ENCODE measurements around the gene POLR3G. TPM values are rescaled to one million over a fixed set of nuclear protein-coding genes. Genes with fewer than 3 reads are reported as not detected.

Gene POLR3G
- total and polyA plus RNA-seq, 2 of the 13 experiments (the other 11 are each of a cell fraction or from before 2014, with no cell fraction given) = 1.2 to 7.3 TPM

DNA sequence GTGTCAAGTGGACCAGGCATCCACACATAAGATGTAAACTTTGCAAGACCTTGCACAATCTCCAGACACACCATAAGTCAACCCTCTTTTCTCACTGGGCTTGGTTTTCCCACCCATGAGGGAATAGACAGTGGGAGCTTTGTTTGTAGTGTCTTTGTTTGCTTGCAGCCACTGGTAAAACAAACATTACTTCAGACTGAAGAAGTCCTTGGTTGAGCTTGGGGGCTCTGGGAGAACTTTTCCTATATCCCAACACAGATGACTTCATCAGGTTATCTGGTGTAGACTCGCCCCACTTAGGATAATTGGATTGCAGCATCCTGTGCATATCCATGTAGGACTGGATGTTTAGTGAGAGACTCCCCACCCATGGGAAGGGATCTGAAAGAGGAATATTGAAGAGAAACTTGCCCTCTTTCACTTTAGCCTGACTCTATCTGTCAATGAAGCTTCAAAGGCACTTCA lies 72.4 kb downstream of the POLR3G start (continued):
- TF ChIP-seq HES4 (CRISPR knock-in tag; IDR thresholded peaks at IDR 0.05; ENCODE audit: borderline replicate concordance) (no peak), MAFK (conservative IDR thresholded peaks at IDR 0.05 in 1 of 2, IDR thresholded peaks at IDR 0.05 in 1 of 2; ENCODE audit: low read length in 2 of 2) (no peak), TOPORS (CRISPR knock-in tag; IDR thresholded peaks at IDR 0.05) (no peak), ZNF615 (CRISPR knock-in tag; IDR thresholded peaks at IDR 0.05; ENCODE audit: borderline replicate concordance) (no peak), SOX13 (IDR thresholded peaks at IDR 0.05) (no peak), SOX13 (CRISPR knock-in tag; conservative IDR thresholded peaks at IDR 0.05 in 1 of 2, IDR thresholded peaks at IDR 0.05 in 1 of 2) (0 out of 4 replicates have a peak, but pooled peaks of 1 of the 2 experiments have one; percentile 11), ZNF382 (CRISPR knock-in tag; IDR thresholded peaks at IDR 0.05; ENCODE audit: borderline replicate concordance) (no peak), NFE2L1 (CRISPR knock-in tag; IDR thresholded peaks at IDR 0.05; ENCODE audit: borderline replicate concordance) (no peak), FOXA1 (IDR thresholded peaks at IDR 0.05) (no peak), FOXA1 (CRISPR knock-in tag; IDR thresholded peaks at IDR 0.05) (0 out of 2 replicates have a peak, but pooled peaks have one; percentile 10), ZNF496 (CRISPR knock-in tag; IDR thresholded peaks at IDR 0.05; ENCODE audit: insufficient replicate concordance) (no peak), ZNF724P (CRISPR knock-in tag; IDR thresholded peaks at IDR 0.05; ENCODE audit: borderline replicate concordance) (no peak), U2AF2 (IDR thresholded peaks at IDR 0.05; ENCODE audit: low read depth, low read length) (no peak), ZSCAN29 (CRISPR knock-in tag; conservative IDR thresholded peaks at IDR 0.05) (no peak), MEIS2 (CRISPR knock-in tag; IDR thresholded peaks at IDR 0.05) (no peak), TP53 (CRISPR knock-in tag; conservative IDR thresholded peaks at IDR 0.05) (no peak), HNF4G (IDR thresholded peaks at IDR 0.05; ENCODE audit: borderline replicate concordance, low read depth, low read length) (no peak), HNF4G (CRISPR knock-in tag; IDR thresholded peaks at IDR 0.05; ENCODE audit: borderline replicate concordance, low read depth) (no peak), IKZF1 (IDR thresholded peaks at IDR 0.05) (no peak), ZFP90 (CRISPR knock-in tag; IDR thresholded peaks at IDR 0.05; ENCODE audit: borderline replicate concordance) (no peak), CEBPB (IDR thresholded peaks at IDR 0.05; ENCODE audit: borderline replicate concordance, low read depth, low read length) (peak; percentile 69), MAZ (IDR thresholded peaks at IDR 0.05; ENCODE audit: borderline replicate concordance, low read depth, low read length) (0 out of 2 replicates have a peak, but pooled peaks have one; percentile 23), MAZ (CRISPR knock-in tag; IDR thresholded peaks at IDR 0.05; ENCODE audit: low read depth) (no peak)
- TF ChIP-seq, protein P1, sequence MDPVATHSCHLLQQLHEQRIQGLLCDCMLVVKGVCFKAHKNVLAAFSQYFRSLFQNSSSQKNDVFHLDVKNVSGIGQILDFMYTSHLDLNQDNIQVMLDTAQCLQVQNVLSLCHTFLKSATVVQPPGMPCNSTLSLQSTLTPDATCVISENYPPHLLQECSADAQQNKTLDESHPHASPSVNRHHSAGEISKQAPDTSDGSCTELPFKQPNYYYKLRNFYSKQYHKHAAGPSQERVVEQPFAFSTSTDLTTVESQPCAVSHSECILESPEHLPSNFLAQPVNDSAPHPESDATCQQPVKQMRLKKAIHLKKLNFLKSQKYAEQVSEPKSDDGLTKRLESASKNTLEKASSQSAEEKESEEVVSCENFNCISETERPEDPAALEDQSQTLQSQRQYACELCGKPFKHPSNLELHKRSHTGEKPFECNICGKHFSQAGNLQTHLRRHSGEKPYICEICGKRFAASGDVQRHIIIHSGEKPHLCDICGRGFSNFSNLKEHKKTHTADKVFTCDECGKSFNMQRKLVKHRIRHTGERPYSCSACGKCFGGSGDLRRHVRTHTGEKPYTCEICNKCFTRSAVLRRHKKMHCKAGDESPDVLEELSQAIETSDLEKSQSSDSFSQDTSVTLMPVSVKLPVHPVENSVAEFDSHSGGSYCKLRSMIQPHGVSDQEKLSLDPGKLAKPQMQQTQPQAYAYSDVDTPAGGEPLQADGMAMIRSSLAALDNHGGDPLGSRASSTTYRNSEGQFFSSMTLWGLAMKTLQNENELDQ (CRISPR knock-in tag; IDR thresholded peaks at IDR 0.05; ENCODE audit: borderline replicate concordance) = no peak
- TF ChIP-seq, protein P2, sequence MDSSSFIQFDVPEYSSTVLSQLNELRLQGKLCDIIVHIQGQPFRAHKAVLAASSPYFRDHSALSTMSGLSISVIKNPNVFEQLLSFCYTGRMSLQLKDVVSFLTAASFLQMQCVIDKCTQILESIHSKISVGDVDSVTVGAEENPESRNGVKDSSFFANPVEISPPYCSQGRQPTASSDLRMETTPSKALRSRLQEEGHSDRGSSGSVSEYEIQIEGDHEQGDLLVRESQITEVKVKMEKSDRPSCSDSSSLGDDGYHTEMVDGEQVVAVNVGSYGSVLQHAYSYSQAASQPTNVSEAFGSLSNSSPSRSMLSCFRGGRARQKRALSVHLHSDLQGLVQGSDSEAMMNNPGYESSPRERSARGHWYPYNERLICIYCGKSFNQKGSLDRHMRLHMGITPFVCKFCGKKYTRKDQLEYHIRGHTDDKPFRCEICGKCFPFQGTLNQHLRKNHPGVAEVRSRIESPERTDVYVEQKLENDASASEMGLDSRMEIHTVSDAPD (CRISPR knock-in tag; IDR thresholded peaks at IDR 0.05) = no peak

All from HepG2 (cell line).